ENCODE results near the gene KANTR. TPM values are rescaled to one million over a fixed set of nuclear protein-coding genes. Genes with fewer than 3 reads are reported as not detected.
"Not testable (repeated sequence)": the region's sequence is repeated elsewhere in the genome, so short reads cannot be mapped to it uniquely, and the experiment has no call there.

The KANTR gene
- total RNA-seq, 2 experiments from 2014 or later: 6.2 to 14.4 TPM

DNA sequence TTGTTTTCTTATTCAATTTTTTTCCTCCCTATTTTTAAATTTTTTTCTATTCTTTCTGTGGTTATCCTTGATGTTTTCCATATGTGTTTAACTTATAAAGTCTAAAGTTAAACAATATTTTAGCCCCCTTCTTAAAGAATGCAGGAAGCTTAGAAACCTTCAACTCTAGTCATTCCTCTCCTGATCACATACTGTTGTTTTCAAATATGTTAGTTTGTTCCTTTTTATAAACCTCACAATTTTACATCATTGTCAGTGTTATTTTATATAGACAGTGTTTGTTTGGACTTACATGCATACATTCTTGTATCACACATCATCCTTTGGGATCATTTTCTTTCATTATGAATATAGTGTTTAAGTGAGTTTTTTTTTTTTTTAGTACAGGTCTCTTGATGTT, 31.6 kb downstream of the KANTR start:
- Mint-ChIP-seq H3K9me3 (ENCODE audit: low read depth) (peaks cover 2% of the 10 kb centered on the region), H3K4me1 (peaks cover 10% of the 10 kb centered on the region), H3K27ac (no peak overlapping the region), H3K27me3 (no peaks in the 10 kb centered on the region), H3K4me3 (no peak overlapping the region), H3K36me3 (peaks cover 8% of the 10 kb centered on the region)
- ATAC-seq: no peak
- DNase-seq: no peak
- CTCF ChIA-PET: no interaction called here

DNA sequence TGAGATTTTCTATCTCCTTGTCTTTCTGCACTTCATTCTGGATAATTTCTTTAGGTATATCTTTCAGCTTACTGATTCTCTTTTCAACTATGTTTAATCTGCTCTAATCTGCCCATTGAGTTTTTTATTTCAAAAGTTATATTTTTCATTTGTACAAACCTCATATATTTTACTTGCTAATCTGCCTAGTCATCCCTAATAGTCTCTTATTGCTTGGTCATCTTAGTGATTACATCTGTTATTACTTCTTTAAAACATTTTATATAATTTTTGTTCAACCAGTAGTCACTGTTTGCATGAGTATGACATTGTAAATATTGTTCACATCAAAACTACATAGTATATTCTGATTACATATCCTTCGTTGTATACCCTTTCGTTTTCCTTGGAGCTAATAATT, 32.4 kb downstream of the KANTR start:
- CTCF ChIA-PET: no interaction called here
- Mint-ChIP-seq H3K36me3 (peaks cover 8% of the 10 kb centered on the region), H3K9me3 (ENCODE audit: low read depth) (peaks cover 2% of the 10 kb centered on the region), H3K27me3 (no peaks in the 10 kb centered on the region), H3K27ac (no peak overlapping the region), H3K4me3 (no peak overlapping the region), H3K4me1 (peaks cover 10% of the 10 kb centered on the region)
- no peak for ATAC-seq
- no peak for DNase-seq

DNA sequence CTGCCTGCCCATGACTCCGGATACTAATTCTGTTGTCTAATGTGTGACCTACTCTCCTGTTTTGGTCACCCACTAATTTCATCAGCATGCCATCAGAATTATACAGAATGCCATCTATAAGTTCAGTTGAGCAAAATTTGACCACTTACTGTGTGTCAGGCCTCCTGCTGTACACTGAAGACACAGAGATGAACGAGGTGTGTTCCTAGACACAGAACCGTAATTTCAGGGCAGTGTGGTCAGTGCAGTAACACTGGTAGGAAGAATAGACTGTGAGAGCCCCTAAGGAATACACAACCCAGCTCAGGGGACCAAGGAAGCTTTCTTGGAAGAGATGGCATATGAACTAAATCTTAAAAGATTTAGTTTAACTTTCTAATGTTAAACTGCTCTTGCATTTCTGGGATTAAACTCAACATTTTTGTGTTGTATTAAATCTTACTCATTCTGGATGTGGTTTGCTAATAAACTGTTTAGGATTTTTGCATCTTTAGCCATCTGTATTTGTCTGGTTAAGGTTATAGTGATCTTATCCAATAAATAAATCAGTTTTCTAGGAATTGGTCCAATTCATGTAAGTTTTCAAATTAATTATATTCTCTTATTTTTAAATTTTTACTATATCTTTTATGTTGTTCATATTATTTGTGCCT, 34.3 kb downstream of the KANTR start:
- Mint-ChIP-seq H3K4me3 (no peak overlapping the region), H3K27ac (no peak overlapping the region), H3K36me3 (peaks cover 8% of the 10 kb centered on the region), H3K4me1 (peaks cover 10% of the 10 kb centered on the region), H3K27me3 (no peaks in the 10 kb centered on the region), H3K9me3 (ENCODE audit: low read depth) (peaks cover 2% of the 10 kb centered on the region)
- DNase-seq (no peak), ATAC-seq (no peak)
- CTCF ChIA-PET: no interaction called here

DNA sequence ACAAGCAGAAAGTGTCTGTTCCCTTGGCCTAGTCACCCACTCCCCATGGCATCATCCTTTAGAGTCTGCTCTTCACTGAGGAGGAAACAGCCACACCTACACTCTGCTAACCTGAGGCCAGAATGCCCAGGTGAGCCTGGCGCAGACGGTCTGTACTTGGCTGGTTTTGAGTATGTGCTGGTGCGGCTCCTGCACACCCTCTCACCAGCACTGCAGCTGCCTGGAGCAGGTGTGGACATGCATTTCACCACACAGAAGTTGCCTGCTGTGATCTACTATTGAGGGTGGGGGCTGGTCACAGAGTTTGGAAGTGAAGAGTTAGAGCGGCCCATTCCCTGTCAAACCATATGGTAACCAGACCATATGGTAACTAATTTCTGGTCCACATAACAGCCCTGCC, 39.5 kb downstream of the KANTR start:
- H3K4me3 Mint-ChIP-seq: no peak overlapping the region
- H3K36me3 Mint-ChIP-seq: no peaks in the 10 kb centered on the region
- H3K4me1 Mint-ChIP-seq: no peaks in the 10 kb centered on the region
- H3K27ac Mint-ChIP-seq: no peak overlapping the region
- no peak for DNase-seq
- no peaks in the 10 kb centered on the region for H3K27me3 Mint-ChIP-seq
- no peaks in the 10 kb centered on the region for H3K9me3 Mint-ChIP-seq (ENCODE audit: low read depth)
- no peak for ATAC-seq
- CTCF ChIA-PET: no interaction called here

DNA sequence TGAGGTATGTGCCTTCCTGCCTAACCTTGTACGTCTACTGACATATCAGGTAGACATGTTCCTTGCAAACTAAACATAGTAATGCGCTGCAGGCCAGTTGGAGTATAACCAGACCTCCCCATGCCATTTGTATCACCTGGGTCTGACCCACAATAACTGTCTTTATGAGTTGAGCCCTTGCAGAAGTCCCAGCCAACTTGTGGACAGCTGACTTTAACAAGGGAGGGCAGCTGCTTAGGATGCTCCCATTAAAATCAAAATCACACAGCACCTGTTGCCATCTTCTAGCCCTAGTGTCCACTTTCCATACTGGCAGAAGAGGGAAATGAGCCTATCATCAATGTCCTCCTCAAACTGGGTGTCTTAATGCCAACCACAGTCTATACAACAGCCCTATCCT, 41.6 kb downstream of the KANTR start:
- no peaks in the 10 kb centered on the region for H3K4me1 Mint-ChIP-seq
- CTCF ChIA-PET: no interaction called here
- DNase-seq: no peak

DNA sequence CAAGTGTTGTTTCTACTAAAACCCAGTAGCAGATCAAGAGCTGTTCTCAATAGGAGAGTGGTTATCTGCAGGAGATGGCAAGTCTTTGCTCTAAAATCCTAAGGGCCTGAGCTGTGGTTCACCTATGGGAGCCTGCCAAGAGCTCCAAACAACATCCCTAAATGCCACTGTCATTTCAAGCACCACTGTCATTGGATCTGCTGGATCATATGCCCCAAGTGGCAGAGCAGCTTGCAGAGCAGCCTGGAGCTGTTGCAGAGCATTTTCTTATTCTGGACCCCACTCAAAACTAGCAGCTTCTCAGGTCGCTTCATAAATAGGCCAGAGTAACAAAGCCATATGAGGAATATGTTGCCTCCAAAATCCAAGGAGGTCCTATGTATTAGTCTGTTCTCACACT, 59.6 kb downstream of the KANTR start:
- no peaks in the 10 kb centered on the region for H3K4me1 Mint-ChIP-seq
- ATAC-seq (no peak), DNase-seq (no peak)
- peaks cover 2% of the 10 kb centered on the region for H3K36me3 Mint-ChIP-seq
- CTCF ChIA-PET: no interaction called here
- no peaks in the 10 kb centered on the region for H3K9me3 Mint-ChIP-seq (ENCODE audit: low read depth)
- no peak overlapping the region for H3K27ac Mint-ChIP-seq
- no peak overlapping the region for H3K4me3 Mint-ChIP-seq
- H3K27me3 Mint-ChIP-seq: no peaks in the 10 kb centered on the region

More for the DNA sequence above, 41.6 kb downstream of the KANTR start:
- Mint-ChIP-seq H3K9me3 (ENCODE audit: low read depth) (no peaks in the 10 kb centered on the region), H3K4me3 (no peak overlapping the region), H3K27ac (no peak overlapping the region), H3K27me3 (no peaks in the 10 kb centered on the region), H3K36me3 (no peaks in the 10 kb centered on the region)
- no peak for ATAC-seq

DNA sequence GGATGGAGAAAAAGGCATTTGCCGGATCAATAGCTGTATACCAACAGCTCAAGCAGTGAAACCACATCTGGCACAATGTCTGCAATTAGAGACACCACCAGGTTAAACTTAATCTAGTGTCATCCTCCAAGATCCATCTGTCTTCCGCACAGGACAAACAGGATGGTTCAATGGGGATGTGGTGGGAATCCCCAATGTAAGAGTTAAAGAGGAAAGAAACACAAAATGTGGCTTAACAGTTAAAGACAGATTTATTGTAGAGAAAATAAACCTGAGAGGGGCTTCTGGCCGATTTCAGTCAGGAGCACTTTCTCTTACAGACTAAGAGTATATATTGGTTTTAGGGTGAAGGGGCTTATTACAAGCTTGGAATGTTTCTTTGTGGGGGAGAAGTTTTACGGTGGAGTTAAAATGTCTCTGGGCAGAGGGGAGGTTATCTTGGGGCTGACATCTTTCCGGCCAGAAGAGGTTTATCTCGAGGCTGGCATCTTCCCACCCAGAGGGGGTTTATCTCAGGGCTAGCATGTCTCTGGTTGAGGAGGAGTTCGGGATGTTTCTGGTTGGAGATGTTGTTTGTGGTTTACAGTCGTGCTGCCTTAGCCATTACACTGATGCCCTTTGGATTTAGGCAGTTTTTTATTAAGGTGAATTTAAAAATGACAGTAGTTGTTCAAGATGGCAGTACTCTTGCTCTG, 61.7 kb downstream of the KANTR start:
- no peaks in the 10 kb centered on the region for H3K9me3 Mint-ChIP-seq (ENCODE audit: low read depth)
- no peaks in the 10 kb centered on the region for H3K4me1 Mint-ChIP-seq
- peaks cover 2% of the 10 kb centered on the region for H3K36me3 Mint-ChIP-seq
- CTCF ChIA-PET: no interaction called here
- ATAC-seq: no peak
- DNase-seq: no peak
- no peaks in the 10 kb centered on the region for H3K27me3 Mint-ChIP-seq
- no peak overlapping the region for H3K27ac Mint-ChIP-seq
- H3K4me3 Mint-ChIP-seq: no peak overlapping the region

DNA sequence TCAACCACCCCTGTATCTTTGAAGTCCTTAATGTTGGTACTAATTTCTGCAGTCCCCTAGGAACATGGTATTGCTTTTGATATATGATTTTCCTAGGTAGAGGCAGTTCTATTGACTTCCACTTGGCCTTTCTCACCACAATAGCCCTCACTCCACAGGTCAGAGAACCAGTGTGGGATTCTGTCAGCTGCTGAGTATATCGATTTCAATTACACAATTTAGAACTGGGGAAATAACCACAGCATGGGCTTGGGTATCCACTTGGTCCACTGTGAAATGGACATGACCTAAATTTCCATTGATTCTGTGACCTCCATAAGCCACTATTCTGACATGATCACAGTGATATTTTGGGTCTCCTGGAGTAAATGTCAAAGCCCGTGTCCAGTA, 62.3 kb downstream of the KANTR start:
- Mint-ChIP-seq H3K9me3 (ENCODE audit: low read depth) (no peaks in the 10 kb centered on the region), H3K27ac (no peak overlapping the region), H3K36me3 (peaks cover 2% of the 10 kb centered on the region), H3K4me3 (no peak overlapping the region), H3K27me3 (no peaks in the 10 kb centered on the region), H3K4me1 (no peaks in the 10 kb centered on the region)
- no peak for ATAC-seq
- CTCF ChIA-PET: no interaction called here
- DNase-seq: no peak

DNA sequence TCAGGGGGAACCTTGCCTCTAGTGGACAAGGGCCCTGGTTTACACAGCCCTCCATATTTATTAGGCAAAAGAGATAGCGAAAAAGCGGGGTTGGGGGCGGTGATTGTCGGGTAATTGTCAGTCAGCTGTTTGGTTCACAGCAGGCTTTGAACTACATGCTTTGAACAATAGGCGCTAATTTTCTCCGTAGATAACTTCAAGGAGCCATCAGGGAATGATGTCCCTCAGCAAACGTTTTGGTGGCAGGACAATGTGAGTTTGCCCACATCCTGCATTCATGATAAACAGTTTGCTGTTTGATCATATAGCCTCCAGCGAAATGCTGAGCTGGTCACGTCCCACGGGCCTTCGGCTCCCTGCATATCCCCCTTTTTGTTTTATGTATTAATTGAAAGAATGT, 65.2 kb downstream of the KANTR start:
- no peaks in the 10 kb centered on the region for H3K9me3 Mint-ChIP-seq (ENCODE audit: low read depth)
- H3K27me3 Mint-ChIP-seq: no peaks in the 10 kb centered on the region
- H3K4me3 Mint-ChIP-seq: no peak overlapping the region
- no peaks in the 10 kb centered on the region for H3K36me3 Mint-ChIP-seq
- DNase-seq (no peak), ATAC-seq (no peak)
- H3K4me1 Mint-ChIP-seq: no peaks in the 10 kb centered on the region
- H3K27ac Mint-ChIP-seq: no peak overlapping the region
- CTCF ChIA-PET: no interaction called here

DNA sequence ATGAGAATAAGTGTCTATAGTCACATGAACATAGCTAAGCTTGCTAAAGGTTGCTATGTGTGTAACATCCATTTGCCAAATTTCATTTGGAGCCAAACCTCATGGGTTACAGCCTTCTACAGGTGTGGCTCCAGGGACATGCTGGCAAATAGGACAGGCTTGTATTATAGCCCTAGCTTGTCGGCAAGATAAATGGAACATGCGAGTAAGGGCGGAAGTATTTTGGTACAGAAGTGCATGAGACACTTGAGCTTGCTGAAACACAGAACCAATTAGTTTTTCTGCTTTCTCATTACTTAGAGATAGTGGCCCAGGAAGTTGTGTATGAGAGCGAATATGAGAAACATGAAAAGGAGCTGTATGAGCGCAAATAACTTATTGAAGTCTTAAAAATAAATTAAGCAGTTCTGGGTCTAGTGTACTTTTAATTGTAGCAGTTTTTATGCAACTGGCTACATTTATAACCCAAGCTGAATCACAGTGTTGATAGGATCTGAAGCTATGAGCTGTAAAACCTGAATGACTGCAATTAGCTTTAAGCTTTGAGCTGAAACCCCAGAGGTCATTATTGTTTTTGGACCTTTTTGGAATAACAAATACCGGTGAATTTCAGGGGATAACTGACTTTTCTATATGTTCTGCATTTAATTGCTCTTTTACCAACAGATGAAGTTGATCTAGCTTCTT, 66.5 kb downstream of the KANTR start:
- Mint-ChIP-seq H3K4me3 (no peak overlapping the region), H3K4me1 (no peaks in the 10 kb centered on the region), H3K36me3 (no peaks in the 10 kb centered on the region), H3K27ac (no peak overlapping the region), H3K27me3 (no peaks in the 10 kb centered on the region), H3K9me3 (ENCODE audit: low read depth) (no peaks in the 10 kb centered on the region)
- CTCF ChIA-PET: no interaction called here
- ATAC-seq (no peak), DNase-seq (no peak)

DNA sequence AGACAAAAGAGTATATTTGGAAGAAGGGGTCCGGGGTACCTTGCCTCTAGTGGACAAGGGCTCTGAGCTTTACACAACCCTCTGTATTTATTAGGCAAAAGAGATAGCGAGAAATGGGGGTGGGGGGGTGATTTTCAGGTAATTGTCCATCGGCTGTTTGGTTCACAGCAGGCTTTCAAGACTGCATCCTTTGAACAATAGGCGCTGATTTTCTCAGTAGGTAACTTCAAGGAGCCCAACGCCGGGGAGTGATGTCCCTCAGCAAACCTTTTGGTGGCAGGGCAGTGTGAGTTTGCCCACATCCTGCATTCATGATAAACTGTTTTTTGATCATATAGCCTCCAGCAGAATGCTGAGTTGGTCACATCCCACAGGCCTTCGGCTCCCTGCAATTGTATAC, 69.5 kb downstream of the KANTR start:
- Mint-ChIP-seq H3K4me1 (no peaks in the 10 kb centered on the region), H3K36me3 (no peaks in the 10 kb centered on the region), H3K9me3 (ENCODE audit: low read depth) (no peaks in the 10 kb centered on the region), H3K4me3 (no peak overlapping the region), H3K27me3 (no peaks in the 10 kb centered on the region), H3K27ac (no peak overlapping the region)
- no peak for DNase-seq
- CTCF ChIA-PET: no interaction called here
- ATAC-seq: no peak

DNA sequence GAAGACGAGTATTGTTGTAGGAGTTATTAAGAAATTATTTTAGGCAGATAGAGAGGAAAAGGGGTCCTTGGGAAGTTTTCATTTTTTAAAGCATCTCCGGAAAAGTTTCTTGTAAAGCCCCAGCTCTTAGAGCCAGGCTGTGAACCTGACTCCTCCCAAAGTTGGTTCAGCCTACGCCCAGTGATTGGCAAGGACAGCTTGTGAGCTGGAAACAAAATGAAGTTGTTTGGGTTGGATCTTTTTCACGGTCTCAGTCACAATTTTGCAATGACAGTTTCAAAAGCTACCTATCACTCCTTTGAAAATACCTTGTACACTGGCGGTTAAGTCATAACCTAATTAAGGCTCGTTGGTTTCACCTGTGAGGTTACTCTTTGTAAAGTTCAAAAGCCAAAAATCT, 70.6 kb downstream of the KANTR start:
- H3K27ac Mint-ChIP-seq; H3K9me3 Mint-ChIP-seq (ENCODE audit: low read depth); DNase-seq; H3K4me1 Mint-ChIP-seq; H3K4me3 Mint-ChIP-seq; H3K27me3 Mint-ChIP-seq; ATAC-seq; H3K36me3 Mint-ChIP-seq; CTCF ChIA-PET: not testable (repeated sequence)

DNA sequence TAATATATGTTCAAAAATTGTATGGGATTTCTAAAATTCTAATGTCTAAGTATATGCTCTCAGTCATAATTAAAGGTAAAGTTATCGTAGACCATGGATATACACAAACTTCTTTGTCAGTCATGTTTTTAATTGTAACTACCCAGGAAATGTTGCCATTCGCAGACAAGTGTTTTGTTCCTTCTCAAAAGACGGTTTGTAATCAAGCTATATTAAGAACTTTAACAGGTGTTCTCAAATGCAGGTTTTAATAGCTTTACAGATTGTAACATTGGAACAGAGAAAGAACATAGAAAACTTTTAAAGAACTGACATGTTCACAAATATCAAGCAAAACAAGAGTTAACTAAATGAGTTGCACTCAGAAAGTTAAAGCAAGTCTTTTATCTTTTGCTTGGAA, 72.2 kb downstream of the KANTR start:
- ATAC-seq (no peak), DNase-seq (no peak)
- CTCF ChIA-PET: no interaction called here
- H3K36me3 Mint-ChIP-seq: no peaks in the 10 kb centered on the region
- H3K27me3 Mint-ChIP-seq: no peaks in the 10 kb centered on the region
- no peaks in the 10 kb centered on the region for H3K9me3 Mint-ChIP-seq (ENCODE audit: low read depth)
- no peaks in the 10 kb centered on the region for H3K4me1 Mint-ChIP-seq
- H3K27ac Mint-ChIP-seq: no peak overlapping the region
- no peak overlapping the region for H3K4me3 Mint-ChIP-seq

DNA sequence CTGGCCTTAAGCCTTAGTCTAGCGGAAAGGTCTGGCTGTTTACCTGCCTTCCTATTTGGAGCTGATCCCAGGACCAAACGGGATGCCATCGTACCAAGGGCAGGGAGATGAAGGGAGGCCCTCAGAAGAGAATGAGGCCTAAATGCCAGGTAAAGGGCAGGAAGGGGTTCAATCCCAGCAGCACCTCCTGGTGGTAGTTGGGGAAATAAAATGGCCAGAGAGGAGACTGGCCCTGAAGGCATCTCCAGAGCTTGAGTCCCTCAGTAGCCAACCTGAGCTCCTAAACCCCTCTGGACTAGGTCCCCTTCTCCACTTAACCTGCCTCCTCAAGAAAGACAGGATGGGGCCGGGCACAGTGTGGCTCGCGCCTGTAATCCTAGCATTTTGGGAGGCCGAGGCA, 77.4 kb downstream of the KANTR start:
- no peaks in the 10 kb centered on the region for H3K27me3 Mint-ChIP-seq
- H3K4me3 Mint-ChIP-seq: no peak overlapping the region
- peaks cover 4% of the 10 kb centered on the region for H3K36me3 Mint-ChIP-seq
- no peak overlapping the region for H3K27ac Mint-ChIP-seq
- peaks cover 4% of the 10 kb centered on the region for H3K9me3 Mint-ChIP-seq (ENCODE audit: low read depth)
- CTCF ChIA-PET: no interaction called here
- no peak for ATAC-seq
- no peaks in the 10 kb centered on the region for H3K4me1 Mint-ChIP-seq
- DNase-seq: no peak

Data from activated CD8-positive, alpha-beta memory T cell treated with anti-CD3 and anti-CD28 coated beads, Interleukin-2, amount 10 ng/mL, durations not matched to agents 7 days and 5 days (primary cell).